ENCODE measurements around the gene WDFY2. TPM values are rescaled to one million over a fixed set of nuclear protein-coding genes. Genes with fewer than 3 reads are reported as not detected.

The WDFY2 gene
- total and polyA plus RNA-seq, 2 of the 13 experiments (the other 11 are each of a cell fraction or from before 2014, with no cell fraction given): 22.6 to 27.0 TPM

DNA sequence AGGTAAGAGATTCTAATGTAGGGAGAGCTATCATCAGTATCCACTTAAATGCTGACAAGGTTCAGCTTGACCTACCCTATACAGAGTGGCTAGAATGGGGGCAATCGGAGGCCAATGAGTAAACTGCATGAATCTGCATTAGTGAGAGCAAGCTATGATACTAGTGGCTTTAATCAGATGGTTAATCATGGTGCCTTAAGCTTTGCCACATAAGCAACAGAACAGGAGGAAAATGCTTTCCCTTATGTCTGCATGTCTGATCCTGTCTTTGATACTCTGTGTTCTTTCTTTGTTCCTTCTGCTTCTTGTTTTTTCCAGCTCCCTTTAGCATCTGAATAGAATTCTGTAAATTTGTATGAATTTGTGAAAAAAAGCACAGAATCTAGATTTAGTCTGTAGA lies 91.1 kb downstream of the WDFY2 start:
- peaks cover 74% of the 10 kb centered on the region for H3K4me1 ChIP-seq (ENCODE audit: insufficient read depth, low read length)
- H3K27me3 ChIP-seq (ENCODE audit: control insufficient read depth in 1 of 2, insufficient read depth in 2 of 2, low read length in 2 of 2): no peaks in the 10 kb centered on the region
- no TSS peak for BruUV-seq (replicated peaks)
- FAIRE-seq (no peak), ATAC-seq (no peak), DNase-seq (ENCODE audit: low spot score) (no peak)
- H3K9me3 ChIP-seq (ENCODE audit: low read length): no peaks in the 10 kb centered on the region
- H3K4me2 ChIP-seq (ENCODE audit: low read depth, low read length): no peak overlapping the region
- intact Hi-C loops (cut with micrococcal nuclease; ENCODE audit: unreplicated experiment): no loop called here
- H2AFZ ChIP-seq (ENCODE audit: low read length): no peak overlapping the region
- in situ Hi-C loops (cut with HindIII; ENCODE audit: extremely low pct_ligation_motif_present, low pct_unique_long_range_greater_than_20kb): no loop called here
- H4K20me1 ChIP-seq (ENCODE audit: insufficient read depth, low read length): no peaks in the 10 kb centered on the region
- no peak overlapping the region for H3K9ac ChIP-seq (ENCODE audit: insufficient read depth, low read depth, low read length)
- CTCF ChIA-PET (ENCODE audit: low intra/inter-chr PET ratio, low total read pairs): no interaction called here
- no peak overlapping the region for H3K27ac ChIP-seq (ENCODE audit: extremely low read length, insufficient read depth, low read length)
- H3K4me3 ChIP-seq (replicated peaks in 1 of 3; ENCODE audit: insufficient read depth in 1 of 3, low read depth in 2 of 3, low read length in 3 of 3): no peak overlapping the region
- TF ChIP-seq KDM1A (CRISPR knock-in tag; IDR thresholded peaks at IDR 0.05) (no peak), ISX (CRISPR knock-in tag; conservative IDR thresholded peaks at IDR 0.05) (no peak), ZNF674 (CRISPR knock-in tag; IDR thresholded peaks at IDR 0.05; ENCODE audit: low read depth) (no peak), NR3C1 (CRISPR knock-in tag; IDR thresholded peaks at IDR 0.05) (no peak), ZNF34 (CRISPR knock-in tag; IDR thresholded peaks at IDR 0.05; ENCODE audit: borderline replicate concordance) (no peak), MAFK (conservative IDR thresholded peaks at IDR 0.05 in 1 of 2, IDR thresholded peaks at IDR 0.05 in 1 of 2; ENCODE audit: low read length in 2 of 2) (0 out of 4 replicates have a peak, but pooled peaks of 1 of the 2 experiments have one; percentile 15), ZNF883 (CRISPR knock-in tag; IDR thresholded peaks at IDR 0.05; ENCODE audit: not compliant biosample characterization) (no peak), MAFF (IDR thresholded peaks at IDR 0.05; ENCODE audit: low read depth, low read length) (0 out of 2 replicates have a peak, but pooled peaks have one; percentile 12), ZSCAN22 (CRISPR knock-in tag; IDR thresholded peaks at IDR 0.05) (no peak), SP1 (IDR thresholded peaks at IDR 0.05) (no peak), SP1 (CRISPR knock-in tag; IDR thresholded peaks at IDR 0.05) (no peak)
- TF ChIP-seq, protein P1, sequence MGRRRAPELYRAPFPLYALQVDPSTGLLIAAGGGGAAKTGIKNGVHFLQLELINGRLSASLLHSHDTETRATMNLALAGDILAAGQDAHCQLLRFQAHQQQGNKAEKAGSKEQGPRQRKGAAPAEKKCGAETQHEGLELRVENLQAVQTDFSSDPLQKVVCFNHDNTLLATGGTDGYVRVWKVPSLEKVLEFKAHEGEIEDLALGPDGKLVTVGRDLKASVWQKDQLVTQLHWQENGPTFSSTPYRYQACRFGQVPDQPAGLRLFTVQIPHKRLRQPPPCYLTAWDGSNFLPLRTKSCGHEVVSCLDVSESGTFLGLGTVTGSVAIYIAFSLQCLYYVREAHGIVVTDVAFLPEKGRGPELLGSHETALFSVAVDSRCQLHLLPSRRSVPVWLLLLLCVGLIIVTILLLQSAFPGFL (CRISPR knock-in tag; IDR thresholded peaks at IDR 0.05): no peak
- 88% methylated on average over 1 of the region's 1 CpG for WGBS (ENCODE audit: low lambda C conversion rate)
- POLR2A ChIA-PET: no interaction called here
- peaks cover 8 to 31% of the 10 kb centered on the region in 2 experiments for H3K36me3 ChIP-seq (replicated peaks in 1 of 2; ENCODE audit: control insufficient read depth in 1 of 2, insufficient read depth in 2 of 2, low read length in 2 of 2)
- H3K79me2 ChIP-seq (ENCODE audit: insufficient read depth, low read length): peaks cover 61% of the 10 kb centered on the region

Data from HepG2 (cell line).